IPS-15b (cell line): Measurements from ENCODE around the gene LIN52.
A peak's percentile ranks its signal among the peaks of the same experiment; 100 is the strongest.

Experiments
- H3K27me3 ChIP-seq: one replicate; pipeline ENCODE4 v1.6.1; 2013; ENCODE audit warnings: low read length; ENCODE audit not compliant: control insufficient read depth, insufficient read depth
- H3K36me3 ChIP-seq: one replicate; pipeline ENCODE4 v1.6.1; 2013; ENCODE audit warnings: low read length; ENCODE audit not compliant: control insufficient read depth, insufficient read depth
- H3K4me1 ChIP-seq: one replicate; pipeline ENCODE4 v1.6.1; 2013; ENCODE audit warnings: mild to moderate bottlenecking, low read length; ENCODE audit not compliant: control insufficient read depth, insufficient read depth
- H3K4me3 ChIP-seq: one replicate; pipeline ENCODE4 v1.5.1; 2013; ENCODE audit warnings: low read depth, low read length
- H3K9ac ChIP-seq: one replicate; pipeline ENCODE4 v1.6.1; 2013; ENCODE audit warnings: low read depth, mild to moderate bottlenecking, low read length
- H3K9me3 ChIP-seq: one replicate; pipeline ENCODE4 v1.6.1; 2013; ENCODE audit warnings: mild to moderate bottlenecking, low read length; ENCODE audit not compliant: control insufficient read depth, insufficient read depth

LIN52 gene

DNA sequence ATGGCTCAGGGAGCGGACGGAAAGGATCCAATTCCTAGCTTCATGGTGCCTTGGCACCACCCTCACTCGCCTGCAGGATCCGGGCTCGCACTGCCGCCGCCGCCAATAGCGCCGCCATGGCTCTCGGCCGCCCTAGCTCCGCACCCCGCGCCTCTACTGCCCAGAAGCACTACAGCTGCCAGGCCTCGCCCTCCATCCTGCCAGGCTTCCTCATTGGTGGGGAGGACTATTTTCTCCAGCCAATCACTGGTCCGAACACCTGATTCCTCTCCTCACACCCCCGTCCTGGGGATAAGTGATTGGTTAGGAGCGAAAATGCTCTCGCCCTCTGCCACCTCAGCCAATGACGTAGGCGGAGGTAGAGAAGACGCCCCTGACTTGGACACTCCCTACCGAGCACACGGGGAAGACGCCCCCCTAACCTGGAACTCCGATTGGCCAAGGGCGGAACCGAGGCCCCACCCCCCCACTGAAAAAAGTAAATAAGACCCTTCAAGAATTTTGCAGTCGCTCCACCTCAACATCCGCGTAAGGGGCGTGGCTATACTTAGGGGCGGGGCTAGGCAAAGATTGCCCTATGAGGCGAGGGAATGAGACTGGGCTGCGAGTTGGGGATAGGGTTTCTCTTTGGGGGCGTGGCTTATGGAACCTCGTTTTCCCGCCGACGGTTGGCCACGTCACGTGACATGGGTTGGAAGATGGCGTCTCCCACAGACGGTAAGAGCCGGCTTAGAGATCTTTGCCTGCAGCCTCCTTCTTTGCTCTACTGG is at the start of gene LIN52, which contains the start of gene ALDH6A1:
LIN52 (plus strand) TSS at position 680 of the 770 bp plus-strand sequence; CDS start at position 699, 19 bp downstream.
ALDH6A1 (minus strand) TSS at position 177 of the 770 bp plus-strand sequence; CDS start at position 118, 59 bp downstream.
- Histone ChIP-seq H3K27me3 (no peaks in the 10 kb centered on the region), H3K9me3 (no peaks in the 10 kb centered on the region)

GRCh38 chr14:74035556-74035955 is 49.2 kb upstream of the LIN52 start:
- no peaks in the 10 kb centered on the region for H3K36me3 ChIP-seq
- no peak overlapping the region for H3K9ac ChIP-seq
- H3K9me3 ChIP-seq = no peaks in the 10 kb centered on the region
- no peaks in the 10 kb centered on the region for H3K27me3 ChIP-seq
- H3K4me3 ChIP-seq = no peak overlapping the region
- no peaks in the 10 kb centered on the region for H3K4me1 ChIP-seq

More for the DNA sequence above, at the start of gene LIN52, which contains the start of gene ALDH6A1:
- H3K9ac ChIP-seq = peak within 1 kb of the TSS; percentile 97
- H3K4me3 ChIP-seq = peak within 1 kb of the TSS; percentile 98
- H3K36me3 ChIP-seq = no peaks in the 10 kb centered on the region
- no peaks in the 10 kb centered on the region for H3K4me1 ChIP-seq

DNA sequence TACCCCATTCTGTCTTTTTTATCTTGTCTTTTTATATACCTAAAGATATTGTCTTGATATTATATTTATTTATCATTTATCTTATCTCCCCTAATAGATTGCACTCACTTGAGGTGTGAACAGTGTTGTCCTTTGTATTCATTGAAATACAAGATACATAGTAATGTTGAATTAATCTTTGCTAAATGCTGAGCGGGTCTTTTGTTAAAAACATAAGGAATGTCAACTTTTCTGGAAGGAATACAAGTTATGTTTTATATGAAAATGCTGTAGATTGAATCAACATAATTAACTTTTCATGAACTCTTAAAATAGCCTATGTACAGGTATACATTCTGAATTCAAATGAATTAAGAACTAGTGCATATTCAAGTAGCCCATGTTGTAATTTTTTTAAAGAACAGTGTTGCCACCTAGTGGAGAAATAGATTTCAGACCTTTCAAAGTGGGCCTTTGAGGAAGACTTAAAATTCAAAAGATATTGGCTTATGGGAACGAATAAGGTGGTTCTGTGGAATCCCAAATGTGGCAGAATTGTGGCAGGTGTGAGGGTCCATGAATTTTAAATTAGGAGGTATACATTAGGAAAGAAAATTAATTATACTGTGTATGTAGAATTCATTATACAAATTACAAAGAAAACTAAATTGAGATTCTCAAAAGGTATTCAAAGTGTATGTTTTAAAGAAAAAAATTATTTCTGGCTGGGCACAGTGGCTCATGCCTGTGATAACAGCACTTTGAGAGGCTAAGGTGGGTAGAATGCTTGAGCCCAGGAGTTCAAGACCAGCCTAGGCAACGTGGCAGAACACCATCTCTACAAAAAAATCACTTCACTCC is 46.5 kb upstream of the LIN52 start:
- H3K9me3 ChIP-seq = no peaks in the 10 kb centered on the region
- no peaks in the 10 kb centered on the region for H3K27me3 ChIP-seq
- no peaks in the 10 kb centered on the region for H3K4me1 ChIP-seq
- H3K36me3 ChIP-seq = no peaks in the 10 kb centered on the region
- H3K4me3 ChIP-seq = no peak overlapping the region
- no peak overlapping the region for H3K9ac ChIP-seq

DNA sequence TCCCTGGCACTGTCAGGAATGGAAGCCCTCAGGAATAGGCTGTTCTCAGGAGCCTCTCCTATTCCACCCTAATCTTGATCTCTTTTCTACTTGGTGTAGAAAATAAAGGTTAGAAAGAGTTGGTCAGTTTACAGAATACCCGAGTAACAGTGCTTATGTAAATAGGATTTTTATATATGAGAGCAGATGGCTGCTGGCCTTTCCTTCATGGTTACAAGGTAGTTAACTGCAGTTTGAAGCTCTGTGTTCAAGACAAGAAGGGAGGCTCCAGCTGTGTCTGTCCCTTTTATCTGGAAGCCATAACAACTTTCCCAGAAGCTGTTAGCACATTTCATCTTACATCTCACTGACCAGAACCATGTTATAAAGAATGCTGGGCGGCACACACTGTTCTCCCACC is 42.5 kb upstream of the LIN52 start:
- no peaks in the 10 kb centered on the region for H3K36me3 ChIP-seq
- H3K27me3 ChIP-seq = no peaks in the 10 kb centered on the region
- no peaks in the 10 kb centered on the region for H3K4me1 ChIP-seq
- no peaks in the 10 kb centered on the region for H3K9me3 ChIP-seq
- no peak overlapping the region for H3K9ac ChIP-seq
- no peak overlapping the region for H3K4me3 ChIP-seq

DNA sequence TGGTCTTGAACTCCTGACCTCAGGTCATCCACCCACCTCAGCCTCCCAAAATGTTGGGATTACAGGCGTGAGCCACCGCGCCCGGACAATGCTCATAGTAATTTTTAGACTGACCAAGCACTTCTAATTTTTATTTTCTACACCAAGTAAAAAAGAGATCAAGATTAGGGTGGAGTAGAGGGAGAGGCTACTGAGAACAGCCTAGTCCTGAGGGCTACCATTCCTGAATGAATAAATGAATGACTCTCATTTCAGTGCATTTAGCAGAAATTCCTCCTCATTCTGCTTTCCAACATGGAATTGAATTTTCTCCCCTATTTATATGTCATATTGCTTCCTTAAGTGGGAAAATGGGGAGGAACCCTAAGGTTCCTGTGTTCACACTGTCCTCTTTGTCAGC is 39.2 kb upstream of the LIN52 start:
- H3K4me3 ChIP-seq = no peak overlapping the region
- no peaks in the 10 kb centered on the region for H3K4me1 ChIP-seq
- no peaks in the 10 kb centered on the region for H3K27me3 ChIP-seq
- no peak overlapping the region for H3K9ac ChIP-seq
- H3K36me3 ChIP-seq = no peaks in the 10 kb centered on the region
- no peaks in the 10 kb centered on the region for H3K9me3 ChIP-seq

- H3K9me3 ChIP-seq = no peaks in the 10 kb centered on the region
- no peaks in the 10 kb centered on the region for H3K27me3 ChIP-seq
- H3K4me1 ChIP-seq = no peaks in the 10 kb centered on the region
- H3K4me3 ChIP-seq = no peak overlapping the region
- H3K36me3 ChIP-seq = no peaks in the 10 kb centered on the region
- H3K9ac ChIP-seq = no peak overlapping the region
Observed at GRCh38 chr14:74048281-74048680, 36.5 kb upstream of the LIN52 start.

GRCh38 chr14:74049876-74050495 is 34.8 kb upstream of the LIN52 start:
- Histone ChIP-seq H3K36me3 (no peaks in the 10 kb centered on the region), H3K27me3 (no peaks in the 10 kb centered on the region), H3K4me3 (no peak overlapping the region), H3K4me1 (no peaks in the 10 kb centered on the region), H3K9ac (no peak overlapping the region), H3K9me3 (no peaks in the 10 kb centered on the region)

DNA sequence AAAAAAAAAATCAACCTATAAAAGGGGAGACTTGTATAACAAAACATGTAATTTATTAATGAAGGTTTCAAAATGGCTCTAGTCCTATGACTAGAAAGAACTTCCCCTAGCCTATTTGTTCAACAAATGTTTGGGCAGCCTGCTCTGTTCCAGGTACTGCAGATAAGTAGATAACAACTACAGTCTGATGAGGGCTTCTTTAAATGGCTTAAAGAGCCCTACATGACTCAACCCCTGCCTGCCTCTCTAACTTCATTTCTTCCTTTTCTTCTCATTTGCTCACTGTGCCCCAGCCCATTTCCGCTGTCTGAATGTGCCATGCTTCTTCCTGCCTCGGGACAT is 22.0 kb upstream of the LIN52 start:
- Histone ChIP-seq H3K4me1 (no peaks in the 10 kb centered on the region), H3K27me3 (no peaks in the 10 kb centered on the region), H3K4me3 (no peak overlapping the region), H3K9ac (no peak overlapping the region), H3K9me3 (no peaks in the 10 kb centered on the region), H3K36me3 (peaks cover 9% of the 10 kb centered on the region)

DNA sequence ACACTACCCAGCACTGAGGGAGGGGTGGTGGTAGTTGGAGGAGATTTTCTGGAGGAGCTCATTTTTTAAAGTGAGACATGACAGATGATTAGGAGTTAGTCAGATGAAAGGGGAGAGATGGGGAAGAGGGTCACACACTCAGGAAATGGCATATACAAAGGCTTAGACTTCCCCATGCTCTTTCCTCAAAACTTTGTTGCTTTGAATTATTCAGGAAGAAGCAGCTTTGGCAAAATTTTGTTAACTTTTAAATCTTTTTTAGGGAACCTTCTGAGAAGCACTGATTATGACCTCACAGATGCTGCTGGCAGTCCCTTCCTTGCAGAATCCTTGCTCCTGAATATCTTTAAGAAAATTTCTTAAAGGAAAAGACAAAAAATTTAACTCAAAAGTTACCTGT is 20.3 kb upstream of the LIN52 start:
- H3K9me3 ChIP-seq = no peaks in the 10 kb centered on the region
- H3K4me1 ChIP-seq = no peaks in the 10 kb centered on the region
- H3K27me3 ChIP-seq = no peaks in the 10 kb centered on the region
- H3K4me3 ChIP-seq = no peak overlapping the region
- H3K9ac ChIP-seq = no peak overlapping the region
- H3K36me3 ChIP-seq = peaks cover 9% of the 10 kb centered on the region

DNA sequence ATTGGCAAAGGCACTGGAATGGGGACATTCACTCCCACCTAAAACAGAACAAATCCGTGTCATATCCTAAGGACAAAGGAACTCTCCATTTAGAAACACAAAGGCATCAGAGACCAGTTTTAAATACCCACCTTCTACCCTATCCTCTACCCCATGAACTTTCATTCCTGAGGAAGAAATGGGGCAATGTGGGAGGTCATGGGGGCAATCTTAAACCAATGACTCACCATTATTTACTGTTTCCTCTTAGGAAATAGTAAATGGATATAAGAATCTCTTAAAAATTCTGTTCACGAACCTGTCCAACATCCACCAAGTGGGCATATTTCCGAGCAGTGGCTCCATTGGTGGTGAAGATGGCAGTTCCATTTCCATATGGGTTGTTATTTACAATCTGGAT is 19.9 kb upstream of the LIN52 start:
- no peaks in the 10 kb centered on the region for H3K9me3 ChIP-seq
- peaks cover 9% of the 10 kb centered on the region for H3K36me3 ChIP-seq
- H3K4me3 ChIP-seq = no peak overlapping the region
- H3K27me3 ChIP-seq = no peaks in the 10 kb centered on the region
- H3K9ac ChIP-seq = no peak overlapping the region
- no peaks in the 10 kb centered on the region for H3K4me1 ChIP-seq

GRCh38 chr14:74065746-74066575 is 18.8 kb upstream of the LIN52 start:
- Histone ChIP-seq H3K4me1 (no peaks in the 10 kb centered on the region), H3K36me3 (peaks cover 9% of the 10 kb centered on the region), H3K9me3 (no peaks in the 10 kb centered on the region), H3K9ac (no peak overlapping the region), H3K4me3 (no peak overlapping the region), H3K27me3 (no peaks in the 10 kb centered on the region)
